NCI-H526 treated with DMSO at 0.1 percent for 48 hours (cell line): Measurements from ENCODE around the gene RASGRP4.
"Not testable (repeated sequence)": the region's sequence is repeated elsewhere in the genome, so short reads cannot be mapped to it uniquely, and the experiment has no call there.

Experiments used
- DNase-seq: peaks from one replicate; lab custom pipeline; 2025; lab: John Stamatoyannopoulos, UW

The RASGRP4 gene

GRCh38 chr19:38425810-38426466 is at the start of gene RASGRP4:
TSS of gene RASGRP4 (minus strand) at chr19:38426219. CDS start at chr19:38426091, 128 bp downstream.
- DNase-seq = no peak

GRCh38 chr19:38475176-38475575 is 49.2 kb upstream of the RASGRP4 start:
- DNase-seq = no peak

GRCh38 chr19:38473201-38473600 is 47.2 kb upstream of the RASGRP4 start:
- DNase-seq = no peak

- not testable (repeated sequence) for DNase-seq
These were observed 46.7 kb upstream of the RASGRP4 start for GRCh38 chr19:38472725-38473124.

- no peak for DNase-seq
These were observed 44.9 kb upstream of the RASGRP4 start for GRCh38 chr19:38470788-38471480.

- DNase-seq = no peak
These were observed 43.1 kb upstream of the RASGRP4 start for GRCh38 chr19:38469151-38469550.

GRCh38 chr19:38467541-38468525 is 41.8 kb upstream of the RASGRP4 start:
- no peak for DNase-seq

- DNase-seq = no peak
These were observed 40.0 kb upstream of the RASGRP4 start for GRCh38 chr19:38466050-38466449.

- DNase-seq = no peak
These were observed 38.5 kb upstream of the RASGRP4 start for GRCh38 chr19:38464421-38465082.

- no peak for DNase-seq
These were observed 37.3 kb upstream of the RASGRP4 start for GRCh38 chr19:38463365-38463764.

- no peak for DNase-seq
These were observed 33.0 kb upstream of the RASGRP4 start for GRCh38 chr19:38458991-38459390.

GRCh38 chr19:38457690-38458405 is 31.8 kb upstream of the RASGRP4 start:
- DNase-seq = no peak

GRCh38 chr19:38457202-38457601 is 31.2 kb upstream of the RASGRP4 start:
- DNase-seq = no peak

GRCh38 chr19:38455031-38455430 is 29.0 kb upstream of the RASGRP4 start:
- DNase-seq = no peak

- no peak for DNase-seq
These were observed 27.6 kb upstream of the RASGRP4 start for GRCh38 chr19:38453596-38453995.

- no peak for DNase-seq
These were observed 26.7 kb upstream of the RASGRP4 start for GRCh38 chr19:38452430-38453366.

GRCh38 chr19:38451629-38452028 is 25.6 kb upstream of the RASGRP4 start:
- DNase-seq = no peak

GRCh38 chr19:38451036-38451435 is 25.0 kb upstream of the RASGRP4 start:
- no peak for DNase-seq

- DNase-seq = no peak
These were observed 23.5 kb upstream of the RASGRP4 start for GRCh38 chr19:38449518-38449917.

- DNase-seq = no peak
These were observed 22.2 kb upstream of the RASGRP4 start for GRCh38 chr19:38448225-38448624.
